ENCODE results near the gene SGMS1. TPM values are rescaled to one million over a fixed set of nuclear protein-coding genes. Genes with fewer than 3 reads are reported as not detected.
"Not testable (repeated sequence)": the region's sequence is repeated elsewhere in the genome, so short reads cannot be mapped to it uniquely, and the experiment has no call there.

The SGMS1 gene
- total RNA-seq, 1 experiment from 2014 or later: 31.8 TPM

DNA sequence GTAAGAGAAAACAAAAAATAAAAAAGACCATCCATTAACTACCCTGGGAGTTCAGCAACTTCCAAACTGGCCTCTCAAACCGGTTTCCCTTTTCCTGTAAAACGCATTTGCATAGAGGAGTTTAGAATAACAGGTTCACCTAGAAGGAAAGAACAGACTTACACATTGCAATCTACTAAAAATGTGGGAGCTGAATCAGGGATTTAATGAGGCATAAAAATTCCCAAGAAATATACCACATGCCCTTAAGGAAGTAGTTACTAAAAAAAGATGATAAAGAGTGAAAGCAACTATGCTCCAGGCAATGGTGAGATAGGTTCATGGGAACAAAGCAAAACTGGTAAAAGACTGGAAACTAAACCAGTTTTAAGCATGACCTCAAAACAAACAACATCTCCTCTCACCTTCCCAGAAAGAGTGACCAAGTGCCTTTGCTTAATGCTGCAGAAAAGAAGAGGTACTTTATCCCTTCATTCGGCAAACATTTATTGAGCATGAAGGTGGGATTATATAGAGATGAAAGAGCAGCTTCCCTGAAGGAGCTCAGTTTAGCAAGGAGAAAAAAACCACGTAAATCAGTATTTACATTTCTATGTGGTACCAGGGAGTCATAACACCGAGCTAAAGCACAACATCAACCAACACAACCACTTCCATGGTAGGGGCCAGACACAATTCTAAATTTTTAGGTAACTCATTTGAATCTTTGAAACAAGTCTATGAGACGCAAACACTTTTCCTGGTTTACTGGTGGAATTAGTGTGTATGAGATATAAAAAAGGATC lies 152.8 kb downstream of the SGMS1 start:
- peak; percentile 72 for DNase-seq (ENCODE audit: low read depth)

DNA sequence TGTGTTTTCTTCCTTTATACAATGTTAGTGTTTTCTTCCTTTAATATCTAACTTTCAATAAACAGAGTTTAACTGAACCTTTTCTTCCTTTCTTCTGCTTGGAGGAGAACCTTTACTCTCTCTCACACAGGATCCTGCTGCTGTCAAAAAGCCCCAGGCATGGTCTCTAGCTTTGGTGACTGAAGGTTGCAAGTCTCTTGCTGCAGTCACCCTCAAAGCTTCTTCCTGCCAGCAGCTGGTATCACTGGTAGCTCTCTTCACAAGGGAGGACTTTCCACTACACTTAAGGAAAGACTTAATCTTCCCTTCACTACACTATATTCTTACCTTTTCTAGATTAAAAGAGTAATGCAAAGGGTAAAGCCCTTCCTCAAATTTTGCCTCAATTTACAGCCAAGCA lies 153.4 kb downstream of the SGMS1 start:
- DNase-seq (ENCODE audit: low read depth): peak; percentile 11

DNA sequence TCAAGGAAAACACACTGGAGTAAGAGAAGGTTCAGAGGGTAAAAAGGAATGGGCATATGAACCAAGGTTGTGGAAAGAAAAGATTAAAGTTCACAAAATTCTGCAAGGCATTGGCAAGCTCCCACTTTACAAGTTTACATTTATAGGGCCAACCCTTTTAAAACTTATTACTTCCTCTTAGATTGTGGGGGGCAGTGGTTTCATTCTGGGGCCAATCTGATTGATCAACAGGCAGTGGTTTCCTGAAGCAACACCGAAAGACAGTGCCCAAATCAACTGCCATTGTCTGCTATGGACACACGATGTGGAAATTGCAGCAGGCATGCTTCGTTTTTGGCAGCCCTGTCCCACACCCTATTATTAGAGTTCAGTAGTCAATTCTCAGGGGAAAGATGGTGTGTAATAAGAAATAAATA lies 154.0 kb downstream of the SGMS1 start:
- DNase-seq (ENCODE audit: low read depth): no peak

DNA sequence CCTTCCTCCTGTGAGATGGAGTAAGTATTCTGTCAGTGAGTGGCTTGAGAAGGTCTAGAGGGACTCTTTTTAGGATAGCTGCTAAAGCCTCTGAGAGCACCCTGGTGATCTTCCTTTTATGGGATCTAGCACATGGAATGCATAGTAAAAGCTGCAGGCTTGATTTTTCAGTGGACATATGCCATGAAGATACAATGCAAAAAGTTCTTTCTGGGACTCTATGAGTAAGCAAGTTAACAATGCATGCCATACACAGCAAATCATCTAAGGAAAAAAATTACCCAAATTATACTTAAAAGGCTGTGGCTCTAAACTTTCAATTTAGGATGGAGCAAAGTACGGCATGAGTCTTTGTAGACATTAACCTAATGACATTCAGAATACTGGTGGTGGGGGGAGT lies 154.5 kb downstream of the SGMS1 start:
- DNase-seq (ENCODE audit: low read depth): peak; percentile 8

DNA sequence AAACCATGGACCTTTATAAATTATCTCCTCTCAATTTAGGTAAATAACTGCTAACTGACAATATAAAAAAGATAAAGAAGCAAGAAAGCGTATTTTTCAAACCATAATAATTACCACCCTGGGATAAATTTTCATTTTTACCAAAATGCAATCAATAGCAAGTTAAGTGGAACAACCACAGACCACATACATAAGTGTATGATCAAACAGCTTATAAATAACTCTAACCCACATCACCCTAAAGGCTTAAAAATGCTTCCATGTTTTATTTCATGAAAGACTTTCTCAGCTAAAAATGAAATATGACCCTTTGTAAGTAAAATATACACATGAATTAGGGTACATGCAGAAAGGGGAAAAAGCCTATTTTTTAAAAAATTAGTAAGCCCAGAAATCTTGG lies 156.5 kb downstream of the SGMS1 start:
- no peak for DNase-seq (ENCODE audit: low read depth)

DNA sequence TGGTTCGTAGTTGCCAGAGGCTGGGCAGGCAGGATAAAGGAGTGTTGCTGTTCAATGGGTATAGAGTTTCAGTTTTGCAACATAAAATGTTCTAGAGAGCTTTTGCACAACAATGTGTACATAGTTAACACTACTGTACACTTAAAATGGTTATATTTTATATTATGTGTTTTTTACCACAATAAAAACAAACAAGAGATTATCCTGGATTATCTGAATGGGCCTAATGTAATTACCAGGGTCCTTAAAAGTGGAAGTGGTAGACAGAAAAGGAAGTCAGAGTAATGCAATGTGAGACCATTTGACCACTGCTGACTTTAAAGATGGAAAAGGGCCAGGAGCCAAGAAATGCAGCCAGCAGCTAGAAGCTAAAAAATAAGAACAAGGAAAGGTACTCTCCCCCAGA lies 159.7 kb downstream of the SGMS1 start:
- DNase-seq (ENCODE audit: low read depth): no peak

DNA sequence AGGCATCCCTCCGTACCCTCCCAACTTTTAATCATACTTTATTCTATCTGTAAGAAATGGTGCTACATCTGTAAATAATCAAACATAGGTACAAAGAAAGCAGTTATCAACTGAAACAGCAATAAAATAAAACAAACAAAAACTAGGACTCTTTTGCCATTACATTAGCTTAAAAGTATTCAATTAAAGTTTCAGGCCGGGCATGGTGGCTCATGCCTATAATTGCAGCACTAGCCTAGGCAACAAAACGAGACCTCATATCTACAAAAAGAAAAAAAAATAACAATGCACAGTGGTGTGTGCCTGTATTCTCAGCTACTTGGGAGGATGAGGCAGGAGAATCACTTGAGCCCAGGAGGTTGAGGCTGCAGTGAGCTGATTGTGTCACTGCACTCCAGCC lies 161.9 kb downstream of the SGMS1 start:
- no peak for DNase-seq (ENCODE audit: low read depth)

DNA sequence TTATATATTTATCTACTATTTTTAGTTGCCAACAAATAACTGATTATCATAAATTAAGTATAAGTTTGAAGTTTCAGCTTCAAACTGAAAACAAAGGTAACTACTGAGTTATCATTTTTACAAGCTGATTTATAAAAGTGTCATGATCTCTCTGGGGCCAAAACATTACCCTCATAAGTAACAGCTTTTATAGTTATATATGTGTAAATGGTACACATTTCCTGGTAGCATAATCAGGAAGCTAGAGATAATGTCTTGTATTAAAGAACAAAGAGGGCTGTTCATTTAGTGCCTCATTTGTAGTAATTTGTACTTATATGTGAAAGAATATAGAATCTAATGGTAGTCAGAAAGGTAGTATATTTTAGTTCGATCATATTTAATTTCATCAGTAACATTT lies 162.6 kb downstream of the SGMS1 start:
- no peak for DNase-seq (ENCODE audit: low read depth)

DNA sequence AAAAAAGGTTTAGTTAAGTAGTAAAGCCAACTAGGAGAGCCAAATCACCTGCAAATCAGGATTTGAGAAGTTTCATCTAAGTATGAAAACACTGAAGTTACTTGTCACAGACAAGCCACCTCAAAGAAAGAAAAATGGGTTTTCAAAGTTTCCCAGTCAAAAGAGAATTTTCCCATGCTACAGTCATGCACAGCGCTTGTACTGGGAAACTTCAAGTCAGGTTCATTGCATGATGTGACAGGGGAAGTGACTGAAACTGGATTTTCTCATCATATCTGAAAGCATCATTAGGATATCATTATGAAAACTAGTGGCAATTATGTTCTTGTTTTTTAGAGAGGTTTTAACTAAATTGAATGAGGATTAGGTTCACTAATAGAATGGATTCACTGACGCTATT lies 167.0 kb downstream of the SGMS1 start:
- DNase-seq (ENCODE audit: low read depth): no peak

DNA sequence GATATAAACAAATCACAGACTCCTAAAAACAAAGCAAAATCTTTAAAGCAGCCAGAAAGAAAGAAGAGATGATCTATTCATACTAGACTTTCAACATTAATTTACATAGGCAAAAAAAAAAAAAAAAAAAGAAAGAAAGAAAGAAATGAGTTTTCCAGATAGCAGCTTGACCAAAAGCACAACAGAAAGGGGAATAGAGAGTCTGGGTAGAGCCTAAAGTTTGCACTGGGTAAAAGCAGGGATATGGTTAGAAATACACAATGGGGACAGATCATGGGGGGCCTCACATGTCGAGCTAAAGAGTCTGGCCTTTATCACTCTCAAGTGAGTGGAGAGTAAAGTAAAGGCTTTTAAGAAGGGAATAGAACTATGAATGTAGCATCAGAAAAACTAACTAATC lies 169.8 kb downstream of the SGMS1 start:
- no peak for DNase-seq (ENCODE audit: low read depth)

DNA sequence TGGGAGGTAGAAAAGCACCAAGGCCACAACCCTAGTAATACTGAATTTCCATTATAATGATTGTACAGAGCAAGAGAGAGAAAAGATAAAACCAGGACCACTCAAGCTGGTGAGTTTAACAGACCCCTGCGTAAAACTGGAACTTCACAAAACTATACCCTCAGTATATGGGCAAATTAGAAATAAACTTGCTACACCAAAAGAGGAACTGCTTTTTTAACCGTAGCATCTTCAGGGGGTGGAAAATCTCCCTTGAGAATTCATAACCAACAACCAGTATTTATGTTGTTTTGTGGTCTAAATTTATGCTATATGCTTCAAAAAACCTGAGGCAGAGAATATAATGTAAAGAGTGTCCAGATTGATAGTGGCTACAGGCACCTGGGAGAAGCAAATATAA lies 171.2 kb downstream of the SGMS1 start:
- no peak for DNase-seq (ENCODE audit: low read depth)

DNA sequence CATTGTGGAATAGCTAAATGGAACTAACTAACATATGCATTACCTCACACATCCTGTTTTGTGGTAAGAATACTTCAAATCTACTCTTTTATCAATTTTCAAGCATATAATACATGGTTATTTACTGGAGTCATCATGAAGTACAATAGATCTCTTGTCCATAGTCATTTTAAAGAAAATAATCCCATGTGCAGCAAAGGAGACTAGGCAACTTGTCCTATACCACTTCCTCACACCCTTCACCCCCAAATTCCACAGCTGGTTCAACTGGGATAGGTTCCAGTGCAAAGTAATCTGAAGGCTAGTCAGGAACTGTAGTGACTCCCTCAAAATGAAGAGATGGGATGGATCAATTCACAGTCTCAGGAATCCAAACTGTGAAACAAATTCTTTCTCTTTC lies 176.1 kb downstream of the SGMS1 start:
- DNase-seq (ENCODE audit: low read depth): peak; percentile 40

DNA sequence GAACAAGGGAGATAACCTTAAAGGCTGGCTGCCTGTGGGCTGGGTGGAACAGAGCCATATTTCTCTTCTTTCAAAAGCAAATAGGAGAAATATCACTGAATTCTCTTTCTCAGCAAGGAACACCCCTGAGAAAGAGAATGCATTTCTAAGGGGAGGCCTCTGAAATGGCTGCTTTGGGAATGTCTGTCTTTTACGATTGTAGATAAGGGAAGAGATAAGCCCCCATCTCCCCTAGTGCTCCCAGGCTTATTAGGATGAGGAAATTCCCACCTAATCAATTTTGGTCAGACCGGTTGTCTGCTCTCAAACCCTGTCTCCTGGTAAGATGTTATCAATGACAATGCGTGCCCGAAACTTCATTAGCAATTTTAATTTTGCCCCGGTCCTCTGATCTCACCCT lies 178.0 kb downstream of the SGMS1 start:
- not testable (repeated sequence) for DNase-seq (ENCODE audit: low read depth)

DNA sequence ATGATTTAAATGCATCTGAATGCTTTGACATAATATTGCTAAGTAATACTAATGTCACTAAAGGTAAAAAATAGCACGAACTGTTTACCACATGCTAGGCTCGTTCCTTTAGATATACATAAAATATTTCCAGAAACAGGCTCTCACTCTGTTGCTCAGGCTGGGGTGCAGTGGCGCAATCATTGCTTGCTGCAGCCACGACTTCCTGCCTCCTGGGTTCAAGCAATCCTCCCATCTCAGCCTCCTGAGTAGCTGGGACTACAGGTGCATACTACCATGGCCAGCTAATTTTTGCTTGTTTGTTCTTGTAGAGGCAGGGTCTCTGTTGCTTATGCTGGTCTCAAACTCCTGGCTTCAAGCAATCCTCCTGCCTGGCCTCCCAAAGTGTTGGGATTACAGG lies 183.3 kb downstream of the SGMS1 start:
- no peak for DNase-seq (ENCODE audit: low read depth)

DNA sequence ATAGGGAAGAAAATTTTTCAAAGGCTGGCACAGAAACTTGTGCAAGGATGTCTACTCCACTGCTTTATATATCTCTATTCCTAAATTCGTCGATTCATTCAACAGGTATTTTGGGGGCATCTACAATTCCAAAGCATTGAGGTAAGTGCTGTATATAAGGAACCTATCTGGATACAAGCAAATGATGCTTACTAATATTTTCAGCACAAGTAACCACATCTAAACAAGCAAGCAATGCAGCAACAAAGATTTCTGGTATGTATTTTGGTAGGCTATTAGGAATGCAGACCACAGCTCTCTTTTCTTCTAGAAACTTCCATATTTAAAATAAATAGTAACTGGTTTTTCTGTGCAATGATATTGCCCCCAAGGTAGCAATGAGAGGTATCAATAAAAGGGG lies 183.9 kb downstream of the SGMS1 start:
- DNase-seq (ENCODE audit: low read depth): no peak

DNA sequence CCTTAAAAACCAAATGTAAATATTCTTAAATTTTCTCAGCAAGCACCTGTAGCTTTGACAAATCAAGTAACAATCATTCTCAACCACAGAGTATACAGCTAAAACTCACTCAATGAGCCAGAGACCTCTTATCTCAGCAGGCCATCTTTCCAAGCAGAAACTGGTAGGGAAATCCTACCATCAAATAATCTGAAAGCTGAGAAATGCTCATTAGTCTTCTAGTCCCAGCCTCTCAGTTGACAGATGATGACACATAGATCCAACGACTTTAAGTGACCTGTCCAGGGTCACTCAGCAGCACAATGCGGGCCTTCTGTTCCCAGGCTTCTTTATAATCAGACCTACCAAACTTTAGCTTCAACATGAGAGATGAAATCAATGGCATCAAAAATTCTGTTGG lies 184.6 kb downstream of the SGMS1 start:
- no peak for DNase-seq (ENCODE audit: low read depth)

DNA sequence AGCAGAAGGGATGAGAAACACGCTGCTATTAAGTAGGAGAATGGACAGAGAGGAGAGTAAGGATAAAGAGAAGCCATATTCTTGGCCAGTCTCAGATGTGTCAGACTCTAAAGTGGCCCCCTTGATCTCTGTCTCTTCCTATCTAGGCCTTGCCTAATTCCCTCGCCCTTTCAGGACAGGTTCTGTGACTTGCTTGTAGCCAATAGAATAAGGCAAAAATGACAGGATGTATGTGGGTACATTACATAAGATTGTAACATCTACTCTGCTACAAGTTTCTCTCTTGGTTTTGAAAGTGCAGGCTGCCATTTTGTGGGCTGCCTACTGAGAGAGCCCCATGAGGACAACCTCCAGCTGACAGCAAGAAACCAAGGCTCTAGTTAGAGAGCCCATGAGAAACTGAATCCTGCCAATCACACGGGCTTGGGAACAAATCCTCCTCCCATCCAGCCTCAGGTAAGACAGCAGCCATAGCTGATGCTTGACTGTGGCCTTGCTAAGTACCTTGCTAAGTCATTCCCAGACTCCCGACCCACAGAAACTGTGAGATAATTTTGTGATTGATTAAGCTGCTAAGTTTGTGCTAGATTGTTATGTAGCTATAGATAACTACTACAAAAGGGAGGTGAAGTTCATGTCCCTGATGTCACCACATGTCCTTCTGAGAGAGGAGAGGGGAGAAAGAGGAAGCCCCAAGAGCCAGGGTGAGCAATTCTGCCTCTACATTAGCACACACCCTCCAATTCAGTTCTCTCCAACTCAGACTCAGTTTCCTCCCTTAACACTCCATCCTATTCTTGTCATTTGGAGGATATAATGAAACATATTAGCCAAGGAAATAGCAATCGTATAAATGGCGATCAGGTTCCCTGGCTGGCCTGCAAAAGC lies 185.5 kb downstream of the SGMS1 start:
- no peak for DNase-seq (ENCODE audit: low read depth)

DNA sequence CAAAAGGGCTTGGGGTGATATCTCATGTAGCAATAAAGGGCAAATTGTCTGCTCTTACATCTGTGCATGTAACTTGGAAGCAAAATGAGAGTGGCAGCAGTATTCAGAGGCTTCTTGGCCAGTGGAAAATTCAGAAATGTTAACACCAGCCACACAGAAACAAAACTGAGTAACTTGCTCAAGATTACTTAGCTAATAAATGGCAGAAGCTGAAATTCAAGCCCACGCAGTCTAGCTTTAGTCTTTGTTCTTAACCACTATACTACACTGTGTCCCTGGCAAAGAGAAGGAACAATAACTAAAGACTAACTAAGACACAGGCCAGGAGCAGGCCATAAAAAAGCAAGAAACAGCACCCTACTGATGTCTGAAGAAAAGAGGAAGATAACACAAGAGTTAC lies 186.5 kb downstream of the SGMS1 start:
- no peak for DNase-seq (ENCODE audit: low read depth)

DNA sequence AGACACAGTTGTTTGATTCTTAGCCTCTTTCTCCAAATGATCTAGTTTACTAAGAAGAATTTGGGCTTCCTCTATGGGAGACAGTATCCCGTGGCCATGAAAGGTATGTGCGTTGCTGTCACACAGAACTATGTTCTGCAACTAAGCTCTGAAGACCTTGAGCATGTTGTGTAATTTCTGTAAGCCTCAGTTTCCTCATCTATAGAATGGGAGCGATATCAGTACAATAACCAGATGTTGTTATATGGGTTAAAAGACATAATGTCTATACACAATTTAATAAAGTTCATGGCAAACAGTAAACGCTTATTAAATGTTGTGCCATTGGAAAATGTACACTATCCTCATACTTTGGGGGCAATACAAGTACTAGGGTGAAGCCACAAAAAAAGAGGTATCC lies 187.0 kb downstream of the SGMS1 start:
- DNase-seq (ENCODE audit: low read depth): no peak

DNA sequence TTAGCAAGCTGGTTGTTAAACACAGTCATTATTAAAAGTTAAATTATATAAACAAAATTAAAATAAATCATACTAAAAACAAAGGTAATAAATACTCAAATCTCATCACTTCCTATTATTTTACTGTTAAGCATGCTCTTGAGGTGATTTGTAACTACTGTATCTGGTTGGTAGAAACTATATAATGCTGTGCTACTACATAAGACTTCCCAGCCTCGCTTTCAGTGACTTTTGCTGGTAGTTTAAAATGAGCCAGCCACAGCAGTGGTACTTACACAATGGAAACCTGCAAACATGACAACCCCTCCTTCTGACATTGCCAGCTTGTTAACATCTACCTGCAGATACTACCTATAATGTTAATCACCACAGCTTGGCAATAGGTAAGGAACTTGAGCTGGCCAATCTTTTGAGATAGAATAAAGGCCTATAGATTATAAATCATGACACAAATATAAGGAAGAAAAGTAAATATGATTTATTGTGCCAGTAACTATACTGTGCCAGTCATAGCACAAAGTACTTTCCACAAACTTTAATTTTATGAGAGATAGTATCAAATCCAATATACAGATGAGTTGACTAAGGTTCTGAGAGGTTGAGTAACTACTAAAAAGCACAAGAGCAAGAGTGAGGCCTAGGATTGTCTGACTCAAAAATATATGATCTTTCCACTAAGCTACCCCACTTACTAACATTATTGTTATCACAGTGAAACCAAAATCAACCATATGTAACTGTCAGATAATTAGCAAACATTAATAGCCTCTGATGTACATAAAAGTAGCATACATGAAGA lies 191.3 kb downstream of the SGMS1 start:
- DNase-seq (ENCODE audit: low read depth): no peak

DNA sequence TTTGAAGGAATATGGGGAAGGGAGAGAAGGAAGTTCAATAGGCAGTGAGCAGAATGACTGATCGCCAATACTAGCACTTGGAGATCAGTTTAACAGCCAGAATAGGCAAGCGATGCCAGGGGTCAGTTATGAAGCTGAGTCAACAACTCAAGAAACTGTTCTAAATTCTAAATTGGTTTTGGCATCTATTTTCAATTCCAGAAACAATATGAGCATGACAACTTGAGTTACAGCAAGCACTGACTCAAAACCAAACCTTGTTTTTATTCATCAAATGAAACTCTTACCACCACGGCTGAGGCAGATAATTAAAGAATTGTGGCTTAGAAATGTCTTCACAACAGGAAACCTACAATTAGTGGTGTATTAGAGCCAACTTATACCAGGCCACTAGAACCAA lies 192.0 kb downstream of the SGMS1 start:
- DNase-seq (ENCODE audit: low read depth): peak; percentile 22

DNA sequence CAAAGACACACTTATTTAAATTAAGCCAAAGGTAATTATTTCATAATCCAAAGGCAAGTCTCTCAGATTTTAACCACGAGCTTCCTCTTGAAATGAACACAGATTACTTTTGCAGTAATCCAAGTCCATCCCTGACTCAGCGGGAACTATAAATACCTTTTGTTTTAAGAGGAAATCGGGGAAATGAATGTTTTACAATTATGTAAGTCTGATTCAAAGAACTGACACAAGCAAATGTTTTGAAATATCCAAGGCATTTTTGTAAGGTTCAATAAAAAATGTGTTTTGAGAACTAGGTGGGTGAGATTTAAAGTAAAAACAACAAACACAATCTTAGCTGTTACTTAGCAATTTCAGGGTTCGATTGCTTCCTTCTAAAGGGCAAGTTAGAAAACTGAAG lies 192.6 kb downstream of the SGMS1 start:
- peak; percentile 38 for DNase-seq (ENCODE audit: low read depth)
